T-cell (primary cell): ENCODE measurements around the gene PREX1. TPM values are rescaled to one million over a fixed set of nuclear protein-coding genes. Genes with fewer than 3 reads are reported as not detected.
A peak's percentile ranks its signal among the peaks of the same experiment; 100 is the strongest.

Source experiments
- ATAC-seq, 4 experiments: fragments of 200-7000 bp in 3 of 4; fragments of 150-1000 bp in 1 of 4; cut with Tn5 transposase; replicated peaks in 1 of 4; 1 replicate in 3 of 4; 2 replicates in 1 of 4; pipeline ENCODE4 v1.10.0; 2021; ENCODE audit warnings: moderate library complexity in 3 of 4, mild to moderate bottlenecking in 2 of 4, moderate number of reproducible peaks in 1 of 4
- CTCF ChIA-PET, 2 donors: fragments of 300-600 bp; sonication (Branson Sonifier 250); formaldehyde crosslinking; loops; one replicate each; lab custom pipeline; 2022; ENCODE audit warnings: antibody characterized with exemption in 2 of 2; lab: Charles Lee
- POLR2A ChIA-PET, 2 donors: fragments of 300-600 bp; sonication (Branson Sonifier 250); formaldehyde crosslinking; loops; one replicate each; lab custom pipeline; 2022; ENCODE audit warnings: antibody characterized with exemption in 2 of 2; lab: Charles Lee
- DNase-seq, 35 experiments: peaks; one replicate each; pipeline versions ENCODE4 v3.0.0 to v3.0.0-alpha.2; 2013 to 2023
- H3K27ac ChIP-seq: one replicate; pipeline ENCODE4 v1.5.1; 2013; ENCODE audit warnings: low read length
- H3K27me3 ChIP-seq, 2 experiments: replicated peaks in 1 of 2; 1 replicate in 1 of 2; 2 replicates in 1 of 2; pipeline versions ENCODE4 v1.6.1 to v1.7.0; 2013; ENCODE audit warnings: low read length in 1 of 2, mixed read lengths in 1 of 2; ENCODE audit not compliant: control insufficient read depth in 2 of 2, insufficient read depth in 2 of 2; ENCODE audit errors: extremely low read depth in 1 of 2
- H3K36me3 ChIP-seq, 2 donors: 1 replicate in 1 of 2; 2 replicates in 1 of 2; pipeline versions ENCODE4 v1.6.1 to v1.7.0; 2013; ENCODE audit warnings: low read length in 1 of 2; ENCODE audit not compliant: control insufficient read depth in 2 of 2, insufficient read depth in 1 of 2; ENCODE audit errors: extremely low read depth in 1 of 2
- H3K4me1 ChIP-seq, 2 experiments: 1 replicate in 1 of 2; 2 replicates in 1 of 2; pipeline versions ENCODE4 v1.6.1 to v1.7.0; 2013; ENCODE audit warnings: low read length in 2 of 2, mixed read lengths in 1 of 2; ENCODE audit not compliant: insufficient read depth in 2 of 2, control insufficient read depth in 1 of 2; ENCODE audit errors: extremely low read depth in 1 of 2
- H3K4me3 ChIP-seq, 2 donors: 1 replicate in 1 of 2; 2 replicates in 1 of 2; pipeline versions ENCODE4 v1.5.1 to v1.7.0; 2013; ENCODE audit warnings: mild to moderate bottlenecking in 2 of 2, low read length in 1 of 2, moderate library complexity in 1 of 2; ENCODE audit not compliant: control insufficient read depth in 1 of 2; ENCODE audit errors: extremely low read depth in 1 of 2
- H3K9me3 ChIP-seq: 2 replicates; pipeline ENCODE4 v1.7.0; 2013
- H3K27ac Mint-ChIP-seq, 2 donors: one replicate each; pipeline ENCODE4 v1.8.0; 2020 to 2021; ENCODE audit warnings: mild to moderate bottlenecking in 2 of 2, mixed read lengths in 2 of 2
- H3K27me3 Mint-ChIP-seq, 2 donors: one replicate each; pipeline ENCODE4 v1.8.0; 2021 to 2022; ENCODE audit warnings: mixed read lengths in 2 of 2
- H3K36me3 Mint-ChIP-seq: one replicate; pipeline ENCODE4 v1.8.0; 2021; ENCODE audit warnings: mixed read lengths
- H3K4me1 Mint-ChIP-seq, 3 donors: one replicate each; pipeline ENCODE4 v1.8.0; 2020 to 2022; ENCODE audit warnings: mixed read lengths in 3 of 3, mild to moderate bottlenecking in 1 of 3
- H3K4me3 Mint-ChIP-seq, 3 donors: one replicate each; pipeline ENCODE4 v1.8.0; 2020 to 2022; ENCODE audit warnings: mild to moderate bottlenecking in 3 of 3, mixed read lengths in 3 of 3, moderate library complexity in 3 of 3
- H3K9me3 Mint-ChIP-seq, 3 donors: one replicate each; pipeline ENCODE4 v1.8.0; 2020 to 2022; ENCODE audit warnings: mixed read lengths in 3 of 3
- WGBS: methylation state at CpG from one replicate; pipeline ENCODE4 v1.1.5; 2013; ENCODE audit warnings: missing lambda C conversion rate; ENCODE audit not compliant: insufficient coverage; 5-methylcytosine and 5-hydroxymethylcytosine counted together
- total RNA-seq, 35 experiments: library from RNA in 6 of 35; stranded (reverse) in 6 of 35; fragments of 120-200 nt in 1 of 35; gene quantifications; one replicate each; pipeline versions ENCODE4 v1.2.1 to v1.2.4 and lab custom pipeline; 2013 to 2026

The PREX1 gene
- total RNA-seq, 5 donors from 2014 or later (not counting 1 experiment from before 2014, with no cell fraction given) = 99.2 to 181 (median 137) TPM

DNA sequence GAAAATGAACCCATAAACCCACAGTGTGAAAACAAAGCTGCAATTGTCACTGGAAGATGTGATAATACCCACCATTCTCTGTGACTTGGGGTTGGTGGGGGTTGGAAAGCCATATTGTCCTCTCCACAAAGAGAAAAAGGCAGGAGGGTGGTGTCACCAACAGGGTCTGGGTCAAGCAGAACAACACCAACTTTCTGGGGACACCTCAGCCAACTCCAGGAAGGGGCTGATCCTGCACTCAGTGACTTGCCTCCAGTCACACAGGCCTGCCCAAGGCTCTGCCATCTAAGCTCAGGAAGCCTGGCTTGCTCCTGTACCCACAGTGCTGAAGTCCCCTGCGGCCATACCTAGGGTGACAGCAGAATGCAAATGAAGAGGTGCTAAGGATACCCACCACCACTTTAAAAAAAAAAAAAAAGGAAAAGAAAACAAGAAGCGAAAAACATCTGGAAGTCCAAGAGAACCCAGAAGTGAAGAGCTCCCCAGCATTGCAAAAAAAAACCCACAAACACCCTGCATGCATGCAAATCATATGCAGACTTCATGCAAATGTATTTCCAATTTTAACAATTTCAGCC, 110.6 kb downstream of the PREX1 start:
- Mint-ChIP-seq H3K9me3 (no peaks in the 10 kb centered on the region), H3K27me3 (no peaks in the 10 kb centered on the region), H3K36me3 (peaks cover 20% of the 10 kb centered on the region), H3K4me3 (peak overlapping the region in 2 of 3 donors; percentile 18 to 83), H3K4me1 (peaks cover 87 to 95% (median 90%) of the 10 kb centered on the region in 3 donors), H3K27ac (peak overlapping the region; percentile 89 to 98)
- no peaks in the 10 kb centered on the region for H3K9me3 ChIP-seq
- DNase-seq = peak in 1 of 35 experiments; percentile 30
- ChIA-PET POLR2A (interaction anchor here in 1 of 2 donors (0.6 kb wide), 1 partner anchor 98 kb away, joined by 3 read pairs; no protein-coding TSS in a partner anchor), CTCF (interaction anchor here in 1 of 2 donors (0.8 kb wide), 1 partner anchor 12 kb away, joined by 3 read pairs; no protein-coding TSS in a partner anchor)
- H3K4me3 ChIP-seq = no peak overlapping the region
- H3K4me1 ChIP-seq = peaks cover 31 to 81% of the 10 kb centered on the region in 2 experiments
- peaks cover 0 to 13% of the 10 kb centered on the region in 2 donors for H3K36me3 ChIP-seq
- H3K27me3 ChIP-seq = no peaks in the 10 kb centered on the region
- H3K27ac ChIP-seq = peak overlapping the region; percentile 81
- 14% methylated on average over 1 of the region's 2 CpGs for WGBS
- peak in 2 of 4 experiments; percentile 5 to 48 for ATAC-seq

DNA sequence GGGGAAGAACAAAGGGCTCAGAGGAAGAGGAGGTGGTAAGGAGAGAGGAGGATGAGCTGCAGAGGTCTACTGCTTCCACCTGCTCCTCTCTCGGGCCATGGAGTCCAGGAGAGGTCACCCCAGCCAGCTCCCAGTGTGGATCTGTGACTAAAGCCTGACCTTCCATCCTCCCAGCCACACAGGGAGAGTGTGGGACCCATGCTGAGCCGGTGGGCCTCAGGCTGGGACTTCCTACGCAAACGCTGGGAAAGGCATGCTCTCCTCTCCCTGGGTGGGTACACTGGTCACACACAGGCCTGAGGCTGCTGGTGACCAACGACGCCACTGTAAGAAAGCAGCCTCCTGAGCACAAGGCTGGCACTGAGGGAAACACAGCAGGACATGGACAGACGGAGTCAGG, 111.3 kb downstream of the PREX1 start:
- POLR2A ChIA-PET = no interaction called here
- Mint-ChIP-seq H3K4me3 (peak overlapping the region; percentile 53 to 83 (median 67)), H3K4me1 (peaks cover 88 to 95% (median 89%) of the 10 kb centered on the region in 3 donors), H3K9me3 (no peaks in the 10 kb centered on the region), H3K27ac (peak overlapping the region; percentile 95 to 98), H3K27me3 (no peaks in the 10 kb centered on the region), H3K36me3 (peaks cover 19% of the 10 kb centered on the region)
- DNase-seq (no peak), ATAC-seq (peak in 1 of 4 experiments; percentile 11)
- peaks cover 31 to 81% of the 10 kb centered on the region in 2 experiments for H3K4me1 ChIP-seq
- H3K36me3 ChIP-seq = peaks cover 0 to 15% of the 10 kb centered on the region in 2 donors
- H3K9me3 ChIP-seq = no peaks in the 10 kb centered on the region
- CTCF ChIA-PET = no interaction called here
- H3K27me3 ChIP-seq = no peaks in the 10 kb centered on the region
- peak overlapping the region in 1 of 2 donors; percentile 7 for H3K4me3 ChIP-seq
- peak overlapping the region; percentile 81 for H3K27ac ChIP-seq
- 70% methylated on average over 6 of the region's 7 CpGs for WGBS

DNA sequence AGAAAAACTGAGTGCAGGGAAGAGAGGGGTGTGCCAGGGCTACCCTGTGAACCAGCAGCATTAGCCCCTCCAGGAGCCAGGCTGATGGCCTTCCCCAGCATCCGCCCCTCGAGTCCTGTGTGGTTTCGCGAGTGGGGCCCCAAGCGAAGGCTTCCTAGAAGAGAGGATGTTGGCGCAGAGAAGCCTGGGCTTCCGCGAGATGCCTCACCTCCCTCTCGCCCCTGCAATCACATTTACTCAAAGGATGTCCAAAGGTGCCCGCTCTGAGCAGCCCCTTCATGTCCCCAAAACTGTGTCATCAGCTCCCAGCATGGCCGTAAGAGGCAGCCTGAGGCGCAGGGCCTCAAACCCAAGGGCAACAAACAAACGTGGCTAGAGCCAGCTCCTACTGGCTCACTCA, 111.7 kb downstream of the PREX1 start:
- peaks cover 0 to 13% of the 10 kb centered on the region in 2 donors for H3K36me3 ChIP-seq
- Mint-ChIP-seq H3K4me3 (peak overlapping the region; percentile 53 to 83 (median 67)), H3K27me3 (no peaks in the 10 kb centered on the region), H3K27ac (peak overlapping the region; percentile 95 to 98), H3K9me3 (no peaks in the 10 kb centered on the region), H3K4me1 (peaks cover 84 to 95% (median 89%) of the 10 kb centered on the region in 3 donors), H3K36me3 (peaks cover 14% of the 10 kb centered on the region)
- ChIA-PET CTCF (no interaction called here), POLR2A (no interaction called here)
- no peaks in the 10 kb centered on the region for H3K27me3 ChIP-seq
- H3K27ac ChIP-seq = peak overlapping the region; percentile 81
- peak overlapping the region in 1 of 2 donors; percentile 7 for H3K4me3 ChIP-seq
- peak; percentile 71 to 81 (median 74) for ATAC-seq
- H3K4me1 ChIP-seq = peaks cover 31 to 80% of the 10 kb centered on the region in 2 experiments
- peak; percentile 13 to 63 (median 46) for DNase-seq
- H3K9me3 ChIP-seq = no peaks in the 10 kb centered on the region
- WGBS = 8% methylated on average over 8 of the region's 13 CpGs

DNA sequence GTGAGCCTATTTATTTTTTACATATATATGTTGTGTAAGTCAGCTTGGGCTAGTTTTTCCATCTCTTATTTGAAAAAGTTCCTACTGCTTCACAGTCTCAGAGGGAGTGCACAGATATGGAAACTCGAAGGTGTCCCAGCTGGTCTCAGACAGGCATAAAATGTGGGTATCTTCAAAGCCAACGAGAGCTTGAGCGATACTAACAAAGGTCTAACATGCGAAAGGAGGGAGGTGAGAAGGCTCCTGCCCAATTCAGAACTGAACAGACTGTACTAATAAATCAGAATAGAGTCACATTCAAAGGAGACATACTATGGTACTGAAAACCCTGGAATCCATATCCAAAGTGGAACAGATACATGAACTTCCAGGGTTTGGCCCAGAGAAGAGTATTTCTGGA, 113.0 kb downstream of the PREX1 start:
- POLR2A ChIA-PET = interaction anchor here in 1 of 2 donors (0.6 kb wide), 1 partner anchor 12 kb away, joined by 6 read pairs; no protein-coding TSS in a partner anchor
- Histone ChIP-seq H3K27ac (no peak overlapping the region), H3K27me3 (no peaks in the 10 kb centered on the region), H3K4me3 (no peak overlapping the region), H3K9me3 (no peaks in the 10 kb centered on the region), H3K36me3 (peaks cover 0 to 8% of the 10 kb centered on the region in 2 donors), H3K4me1 (peaks cover 31 to 74% of the 10 kb centered on the region in 2 experiments)
- no CpG with 5 or more reads among the region's 4 CpGs for WGBS
- CTCF ChIA-PET = no interaction called here
- H3K4me1 Mint-ChIP-seq = peaks cover 73 to 94% (median 77%) of the 10 kb centered on the region in 3 donors
- H3K27ac Mint-ChIP-seq = peak overlapping the region in 1 of 2 donors; percentile 13
- no peaks in the 10 kb centered on the region for H3K9me3 Mint-ChIP-seq
- H3K4me3 Mint-ChIP-seq = no peak overlapping the region
- ATAC-seq = no peak
- DNase-seq = no peak
- H3K36me3 Mint-ChIP-seq = peaks cover 9% of the 10 kb centered on the region
- H3K27me3 Mint-ChIP-seq = no peaks in the 10 kb centered on the region

DNA sequence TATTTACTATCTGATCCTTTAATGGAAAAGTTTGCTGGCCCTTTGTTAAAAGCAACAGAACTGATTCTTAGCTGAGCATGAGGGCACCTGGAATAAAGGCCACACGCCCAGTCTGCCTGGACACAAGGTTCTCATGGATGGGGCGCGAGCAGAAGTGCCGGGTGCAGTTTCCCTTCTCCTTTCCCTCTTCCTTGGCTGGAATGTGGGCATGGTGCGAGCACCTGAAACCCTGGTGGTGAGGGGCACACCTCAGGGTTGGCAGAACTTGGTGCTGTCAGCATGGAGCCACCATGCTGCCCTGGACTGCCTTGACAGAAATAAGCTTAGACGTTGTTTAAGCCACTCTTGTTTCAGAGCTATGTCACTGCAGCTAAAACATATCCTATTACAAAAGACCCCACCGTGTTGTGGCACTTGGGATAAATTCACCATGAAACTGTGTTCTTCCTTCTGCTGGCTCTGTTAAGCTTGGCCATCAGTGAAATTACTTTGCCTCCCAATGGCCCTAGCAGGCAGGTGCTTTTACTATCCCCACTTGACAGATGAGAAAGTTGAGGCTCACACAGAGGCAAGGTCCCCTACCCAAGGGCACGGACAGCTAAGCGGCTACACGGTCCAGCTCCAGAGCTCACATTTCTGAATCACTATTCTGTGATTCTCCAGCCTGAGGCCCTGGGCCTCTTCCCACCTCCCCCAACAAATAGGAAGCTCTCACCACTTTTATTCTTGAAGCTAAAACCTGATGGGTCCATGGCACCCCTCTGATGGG, 115.9 kb downstream of the PREX1 start:
- H3K4me1 ChIP-seq = peaks cover 15 to 67% of the 10 kb centered on the region in 2 experiments
- WGBS = 98% methylated on average over 9 of the region's 10 CpGs
- no peak overlapping the region for H3K4me3 ChIP-seq
- DNase-seq (no peak), ATAC-seq (no peak)
- Mint-ChIP-seq H3K4me1 (peaks cover 63 to 91% (median 69%) of the 10 kb centered on the region in 3 donors), H3K9me3 (no peaks in the 10 kb centered on the region), H3K27me3 (no peaks in the 10 kb centered on the region), H3K27ac (peak overlapping the region in 1 of 2 donors; percentile 61), H3K4me3 (no peak overlapping the region), H3K36me3 (peaks cover 28% of the 10 kb centered on the region)
- POLR2A ChIA-PET = interaction anchor here in 1 of 2 donors (0.6 kb wide), 1 partner anchor 23 kb away, joined by 3 read pairs; no protein-coding TSS in a partner anchor
- no peaks in the 10 kb centered on the region for H3K27me3 ChIP-seq
- H3K27ac ChIP-seq = no peak overlapping the region
- no peaks in the 10 kb centered on the region for H3K9me3 ChIP-seq
- H3K36me3 ChIP-seq = peaks cover 0 to 20% of the 10 kb centered on the region in 2 donors
- CTCF ChIA-PET = no interaction called here

DNA sequence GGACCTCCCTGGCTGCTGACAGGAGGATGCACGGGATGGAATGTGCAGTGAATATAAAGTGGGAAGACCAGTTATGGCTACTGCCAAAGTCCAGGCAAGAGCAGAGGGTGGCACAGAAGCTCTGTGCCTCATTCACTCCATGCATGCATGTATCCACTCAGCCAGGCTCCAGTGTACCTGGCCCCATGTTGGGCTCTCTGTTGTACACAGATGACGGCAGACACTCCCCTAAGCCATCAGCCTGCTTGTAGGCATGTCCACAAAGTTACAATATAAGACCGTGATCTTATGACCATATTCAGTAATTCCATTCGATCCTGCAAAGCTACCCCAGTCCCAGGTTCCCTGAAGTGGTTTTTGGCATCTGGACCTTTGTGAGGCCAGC, 116.8 kb downstream of the PREX1 start:
- H3K27me3 Mint-ChIP-seq = no peaks in the 10 kb centered on the region
- Histone ChIP-seq H3K27me3 (no peaks in the 10 kb centered on the region), H3K4me3 (no peak overlapping the region), H3K4me1 (peaks cover 7 to 67% of the 10 kb centered on the region in 2 experiments), H3K36me3 (peaks cover 0 to 28% of the 10 kb centered on the region in 2 donors), H3K27ac (no peak overlapping the region), H3K9me3 (no peaks in the 10 kb centered on the region)
- peaks cover 33% of the 10 kb centered on the region for H3K36me3 Mint-ChIP-seq
- no peak overlapping the region for H3K4me3 Mint-ChIP-seq
- no peak overlapping the region for H3K27ac Mint-ChIP-seq
- 100% methylated on average over 3 of the region's 4 CpGs for WGBS
- H3K4me1 Mint-ChIP-seq = peaks cover 62 to 91% (median 69%) of the 10 kb centered on the region in 3 donors
- POLR2A ChIA-PET = no interaction called here
- DNase-seq (no peak), ATAC-seq (no peak)
- CTCF ChIA-PET = no interaction called here
- H3K9me3 Mint-ChIP-seq = no peaks in the 10 kb centered on the region
